ENCODE data around the gene SLC46A2.

SLC46A2 gene

GRCh38 chr9:112900488-112900887 is 9.8 kb upstream of the SLC46A2 start:
- Mint-ChIP-seq H3K27ac (no peak overlapping the region), H3K27me3 (peaks cover 18% of the 10 kb centered on the region), H3K4me3 (no peak overlapping the region), H3K4me1 (peaks cover 17% of the 10 kb centered on the region), H3K9me3 (peaks cover 6% of the 10 kb centered on the region), H3K36me3 (peaks cover 3% of the 10 kb centered on the region)
- no peak for DNase-seq (ENCODE audit: low spot score in 2 of 2)
- no peak for ATAC-seq (ENCODE audit: low read depth)

- Mint-ChIP-seq H3K4me3 (no peak overlapping the region), H3K36me3 (peaks cover 3% of the 10 kb centered on the region), H3K27ac (no peak overlapping the region), H3K4me1 (peaks cover 19% of the 10 kb centered on the region), H3K27me3 (peaks cover 16% of the 10 kb centered on the region), H3K9me3 (peaks cover 6% of the 10 kb centered on the region)
- DNase-seq (ENCODE audit: low spot score in 2 of 2), result no peak
- ATAC-seq (ENCODE audit: low read depth), result no peak
Observed at GRCh38 chr9:112898872-112899311, 8.2 kb upstream of the SLC46A2 start.

GRCh38 chr9:112896131-112896530 is 5.5 kb upstream of the SLC46A2 start:
- peak; percentile 39 for ATAC-seq (ENCODE audit: low read depth)
- peaks cover 6% of the 10 kb centered on the region for H3K9me3 Mint-ChIP-seq
- peaks cover 24% of the 10 kb centered on the region for H3K27me3 Mint-ChIP-seq
- peaks cover 14% of the 10 kb centered on the region for H3K4me1 Mint-ChIP-seq
- peak overlapping the region; percentile 66 for H3K4me3 Mint-ChIP-seq
- peak overlapping the region; percentile 36 for H3K27ac Mint-ChIP-seq
- no peak for DNase-seq (ENCODE audit: low spot score in 2 of 2)
- H3K36me3 Mint-ChIP-seq, result peaks cover 3% of the 10 kb centered on the region

GRCh38 chr9:112894699-112895098 is 4.0 kb upstream of the SLC46A2 start:
- DNase-seq (ENCODE audit: low spot score in 2 of 2) (no peak), ATAC-seq (ENCODE audit: low read depth) (no peak)
- Mint-ChIP-seq H3K9me3 (peaks cover 6% of the 10 kb centered on the region), H3K4me3 (no peak overlapping the region), H3K36me3 (peaks cover 3% of the 10 kb centered on the region), H3K4me1 (peaks cover 14% of the 10 kb centered on the region), H3K27ac (no peak overlapping the region), H3K27me3 (peaks cover 25% of the 10 kb centered on the region)

- Mint-ChIP-seq H3K27ac (no peak overlapping the region), H3K4me3 (no peak overlapping the region), H3K4me1 (peaks cover 14% of the 10 kb centered on the region), H3K9me3 (peaks cover 6% of the 10 kb centered on the region), H3K27me3 (peaks cover 30% of the 10 kb centered on the region), H3K36me3 (peaks cover 3% of the 10 kb centered on the region)
- DNase-seq (ENCODE audit: low spot score in 2 of 2), result no peak
- ATAC-seq (ENCODE audit: low read depth), result no peak
Observed at GRCh38 chr9:112894041-112894440, 3.4 kb upstream of the SLC46A2 start.

- Mint-ChIP-seq H3K27ac (no peak overlapping the region), H3K4me1 (peaks cover 10% of the 10 kb centered on the region), H3K4me3 (no peak overlapping the region), H3K9me3 (peaks cover 6% of the 10 kb centered on the region), H3K27me3 (peaks cover 26% of the 10 kb centered on the region), H3K36me3 (peaks cover 3% of the 10 kb centered on the region)
- DNase-seq (ENCODE audit: low spot score in 2 of 2) (no peak), ATAC-seq (ENCODE audit: low read depth) (no peak)
Observed at GRCh38 chr9:112892981-112893380, 2.3 kb upstream of the SLC46A2 start.

- ATAC-seq (ENCODE audit: low read depth) (no peak), DNase-seq (ENCODE audit: low spot score in 2 of 2) (no peak)
- Mint-ChIP-seq H3K4me3 (no peak overlapping the region), H3K36me3 (peaks cover 3% of the 10 kb centered on the region), H3K9me3 (peaks cover 6% of the 10 kb centered on the region), H3K4me1 (peaks cover 10% of the 10 kb centered on the region), H3K27ac (no peak overlapping the region), H3K27me3 (peaks cover 25% of the 10 kb centered on the region)
Observed at GRCh38 chr9:112891521-112891920, 845 bp upstream of the SLC46A2 start.

- Mint-ChIP-seq H3K4me3 (no peak overlapping the region), H3K36me3 (no peaks in the 10 kb centered on the region), H3K4me1 (no peaks in the 10 kb centered on the region), H3K27me3 (peaks cover 18% of the 10 kb centered on the region), H3K27ac (no peak overlapping the region), H3K9me3 (no peaks in the 10 kb centered on the region)
- no peak for ATAC-seq (ENCODE audit: low read depth)
- no peak for DNase-seq (ENCODE audit: low spot score in 2 of 2)
Observed at GRCh38 chr9:112887381-112887780, 3.3 kb downstream of the SLC46A2 start.

- Mint-ChIP-seq H3K4me3 (no peak overlapping the region), H3K27ac (no peak overlapping the region), H3K9me3 (no peaks in the 10 kb centered on the region), H3K36me3 (no peaks in the 10 kb centered on the region), H3K27me3 (peaks cover 10% of the 10 kb centered on the region), H3K4me1 (no peaks in the 10 kb centered on the region)
- no peak for DNase-seq (ENCODE audit: low spot score in 2 of 2)
- ATAC-seq (ENCODE audit: low read depth), result no peak
Observed at GRCh38 chr9:112886351-112886750, 4.3 kb downstream of the SLC46A2 start.

- ATAC-seq (ENCODE audit: low read depth) (no peak), DNase-seq (ENCODE audit: low spot score in 2 of 2) (no peak)
- H3K27ac Mint-ChIP-seq, result no peak overlapping the region
- H3K4me1 Mint-ChIP-seq, result no peaks in the 10 kb centered on the region
- peaks cover 6% of the 10 kb centered on the region for H3K36me3 Mint-ChIP-seq
- no peak overlapping the region for H3K4me3 Mint-ChIP-seq
- peaks cover 8% of the 10 kb centered on the region for H3K27me3 Mint-ChIP-seq
- H3K9me3 Mint-ChIP-seq, result no peaks in the 10 kb centered on the region
Observed at GRCh38 chr9:112885324-112885723, 5.4 kb downstream of the SLC46A2 start.

- H3K27ac Mint-ChIP-seq, result no peak overlapping the region
- H3K4me1 Mint-ChIP-seq, result no peaks in the 10 kb centered on the region
- peaks cover 7% of the 10 kb centered on the region for H3K27me3 Mint-ChIP-seq
- no peak overlapping the region for H3K4me3 Mint-ChIP-seq
- H3K9me3 Mint-ChIP-seq, result no peaks in the 10 kb centered on the region
- no peak for ATAC-seq (ENCODE audit: low read depth)
- peaks cover 7% of the 10 kb centered on the region for H3K36me3 Mint-ChIP-seq
- no peak for DNase-seq (ENCODE audit: low spot score in 2 of 2)
Observed at GRCh38 chr9:112884721-112885120, 6.0 kb downstream of the SLC46A2 start.

- H3K9me3 Mint-ChIP-seq, result no peaks in the 10 kb centered on the region
- peaks cover 7% of the 10 kb centered on the region for H3K36me3 Mint-ChIP-seq
- no peak overlapping the region for H3K27ac Mint-ChIP-seq
- H3K4me3 Mint-ChIP-seq, result no peak overlapping the region
- peaks cover 2% of the 10 kb centered on the region for H3K27me3 Mint-ChIP-seq
- H3K4me1 Mint-ChIP-seq, result no peaks in the 10 kb centered on the region
- no peak for ATAC-seq (ENCODE audit: low read depth)
- DNase-seq (ENCODE audit: low spot score in 2 of 2), result no peak
Observed at GRCh38 chr9:112884101-112884500, 6.6 kb downstream of the SLC46A2 start.

GRCh38 chr9:112881331-112881730 is 9.3 kb downstream of the SLC46A2 start:
- Mint-ChIP-seq H3K27ac (no peak overlapping the region), H3K36me3 (peaks cover 13% of the 10 kb centered on the region), H3K4me3 (no peak overlapping the region), H3K27me3 (peaks cover 2% of the 10 kb centered on the region), H3K9me3 (no peaks in the 10 kb centered on the region), H3K4me1 (no peaks in the 10 kb centered on the region)
- ATAC-seq (ENCODE audit: low read depth) (no peak), DNase-seq (ENCODE audit: low spot score in 2 of 2) (no peak)

- no peak for ATAC-seq (ENCODE audit: low read depth)
- Mint-ChIP-seq H3K4me3 (no peak overlapping the region), H3K36me3 (peaks cover 17% of the 10 kb centered on the region), H3K27ac (no peak overlapping the region), H3K4me1 (no peaks in the 10 kb centered on the region), H3K9me3 (peaks cover 2% of the 10 kb centered on the region), H3K27me3 (peaks cover 2% of the 10 kb centered on the region)
- no peak for DNase-seq (ENCODE audit: low spot score in 2 of 2)
Observed at GRCh38 chr9:112880650-112881049, 10.0 kb downstream of the SLC46A2 start.

- H3K27ac Mint-ChIP-seq, result no peak overlapping the region
- peaks cover 2% of the 10 kb centered on the region for H3K27me3 Mint-ChIP-seq
- peaks cover 19% of the 10 kb centered on the region for H3K36me3 Mint-ChIP-seq
- ATAC-seq (ENCODE audit: low read depth), result no peak
- peaks cover 2% of the 10 kb centered on the region for H3K9me3 Mint-ChIP-seq
- no peak overlapping the region for H3K4me3 Mint-ChIP-seq
- H3K4me1 Mint-ChIP-seq, result no peaks in the 10 kb centered on the region
- no peak for DNase-seq (ENCODE audit: low spot score in 2 of 2)
Observed at GRCh38 chr9:112878752-112879151, 11.9 kb downstream of the SLC46A2 start.
